ENCODE results near the gene PDGFC.

PDGFC gene

DNA sequence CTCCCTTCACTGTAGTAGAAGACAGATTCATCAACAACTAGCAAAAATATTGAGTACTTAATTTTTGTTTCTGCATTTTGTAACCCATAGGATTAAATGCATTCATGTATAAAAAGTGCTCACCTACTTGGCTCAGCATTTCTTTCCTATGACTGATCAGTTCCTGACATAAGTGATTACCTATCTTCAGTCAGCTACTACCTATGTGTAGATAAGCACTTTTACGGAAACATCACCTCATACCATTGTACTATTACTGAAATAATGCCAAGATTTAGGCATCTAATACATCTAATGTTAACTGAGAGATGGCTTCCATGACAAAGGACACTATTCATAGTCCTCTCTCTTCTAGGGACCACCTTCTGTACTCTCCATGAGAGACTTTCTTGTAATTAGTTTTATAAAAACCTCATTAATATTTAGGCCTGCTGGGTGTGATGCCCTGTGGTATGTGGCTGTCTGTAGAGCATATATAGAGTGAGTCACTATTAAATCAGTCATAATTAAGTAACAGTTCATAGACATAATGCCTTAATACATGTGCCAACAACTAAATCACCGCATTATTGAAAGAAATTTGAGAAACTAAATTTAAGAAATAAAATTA lies 147.0 kb downstream of the PDGFC start:
- DNase-seq = no peak

DNA sequence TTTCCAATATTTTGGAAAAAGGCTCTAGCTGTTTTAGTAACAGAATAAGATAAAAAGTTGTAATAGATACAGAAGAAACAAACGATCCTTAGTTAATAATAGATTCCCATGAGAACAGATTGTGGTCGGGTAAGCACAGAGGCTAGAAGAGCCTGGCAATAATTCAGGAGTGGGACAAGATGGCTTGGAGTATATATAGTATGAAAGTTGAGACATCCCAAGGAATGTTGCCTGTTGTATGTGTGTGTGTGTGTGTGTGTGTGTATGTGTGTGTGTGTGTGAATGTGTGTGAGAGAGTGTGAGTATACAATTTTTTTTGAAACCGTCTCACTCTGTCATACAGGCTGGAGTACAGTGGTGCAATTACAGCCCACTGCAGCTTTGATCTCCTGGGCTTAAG lies 150.7 kb downstream of the PDGFC start:
- no peak for DNase-seq

DNA sequence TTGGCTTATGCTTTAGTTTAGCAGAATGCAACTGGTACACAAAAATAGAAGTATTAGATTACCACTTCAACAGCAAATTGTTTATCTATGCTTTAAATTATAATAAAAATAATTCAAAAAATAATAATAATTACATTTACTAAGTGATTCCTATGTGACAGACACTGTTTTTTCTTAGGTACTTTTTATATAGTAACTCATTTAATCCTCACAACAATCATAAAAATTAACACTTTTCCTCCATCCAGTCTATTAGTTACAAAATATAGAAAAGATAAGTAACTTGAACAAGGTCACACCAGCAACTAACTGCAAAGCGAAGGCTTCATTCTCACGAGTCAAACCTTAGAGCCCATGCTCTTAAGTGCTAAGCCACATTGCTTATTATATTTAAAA lies 155.2 kb downstream of the PDGFC start:
- no peak for DNase-seq

DNA sequence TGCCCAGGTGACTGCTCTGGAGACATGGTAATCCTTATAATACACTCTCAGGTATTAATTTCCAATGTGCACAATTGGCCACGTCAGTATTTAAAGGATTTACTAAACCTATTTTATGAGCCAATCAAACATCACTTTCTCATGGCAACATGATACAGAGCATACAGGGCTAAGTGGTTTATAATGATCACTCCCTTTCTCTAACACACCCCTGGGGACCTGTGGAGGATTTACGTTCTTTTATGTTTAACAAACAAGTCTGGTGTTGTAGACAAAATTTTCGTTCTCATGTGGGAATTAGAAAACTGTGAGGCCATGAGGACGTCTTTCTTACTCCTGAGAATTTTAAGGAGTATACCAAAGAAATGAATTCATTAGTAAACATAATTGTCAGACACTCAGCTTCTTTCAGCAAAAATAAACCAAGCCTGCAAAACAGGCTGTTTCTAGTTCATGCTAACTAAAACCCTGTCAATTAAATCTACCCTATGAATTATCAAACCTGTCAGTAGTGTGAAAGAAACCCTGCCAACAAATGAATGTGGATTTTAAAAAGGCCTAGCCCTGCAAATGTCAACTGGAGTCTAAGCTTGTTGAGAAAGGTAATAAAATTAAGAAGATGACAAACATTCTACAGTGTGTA lies 155.8 kb downstream of the PDGFC start:
- no peak for DNase-seq

DNA sequence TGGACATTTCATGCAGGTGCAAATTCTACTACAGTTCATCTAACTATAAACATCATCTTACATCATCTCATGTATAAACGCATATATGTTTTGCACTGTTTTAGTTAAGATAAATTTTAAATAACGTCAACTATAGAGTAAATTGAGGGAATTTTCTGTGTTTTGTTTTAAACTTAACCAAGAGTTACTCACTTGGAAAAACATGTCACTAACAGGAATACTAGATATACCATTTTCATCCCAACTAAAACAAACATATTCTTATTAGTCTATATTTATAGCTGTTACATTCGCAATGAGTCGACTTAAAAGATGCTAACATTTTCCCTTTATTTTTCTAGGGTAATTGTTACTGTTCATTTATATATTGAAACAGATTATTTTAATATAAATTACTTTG lies 159.6 kb downstream of the PDGFC start:
- no peak for DNase-seq

DNA sequence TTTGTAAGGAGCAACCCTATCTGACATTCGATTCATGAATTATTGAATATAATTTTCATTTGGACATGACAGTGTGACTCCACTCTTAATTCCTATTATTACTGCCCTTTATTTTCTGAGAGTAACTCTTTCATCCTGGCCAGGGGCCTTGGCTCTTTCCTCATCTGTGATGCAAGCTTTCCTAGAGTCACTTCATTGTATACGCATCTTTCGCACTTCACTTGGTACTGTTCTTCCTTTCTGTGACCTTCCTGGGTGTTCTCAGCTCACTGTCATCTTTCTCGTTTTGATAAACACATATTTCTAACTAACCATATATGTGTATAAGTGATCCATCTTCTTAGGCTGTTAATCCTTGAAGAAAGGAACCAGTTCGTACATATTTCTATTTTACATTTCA lies 160.3 kb downstream of the PDGFC start:
- DNase-seq = no peak

DNA sequence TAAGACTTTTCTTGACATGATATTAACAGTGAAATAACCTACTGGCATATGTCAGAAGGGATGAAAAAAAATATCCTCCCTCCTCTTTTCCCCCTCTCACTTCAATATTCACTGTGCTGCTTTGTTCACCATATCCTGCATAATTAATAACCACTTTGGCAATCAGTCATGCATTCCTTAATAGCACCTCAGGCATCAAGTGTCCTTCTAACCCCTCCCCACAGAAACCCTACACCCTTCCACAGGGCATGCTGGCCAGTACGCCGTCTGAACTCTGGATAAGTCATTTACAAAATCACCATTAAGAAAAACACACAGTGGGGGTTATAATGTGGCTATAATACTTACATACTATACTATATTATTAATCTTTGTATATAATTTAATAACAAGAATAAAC lies 165.9 kb downstream of the PDGFC start:
- no peak for DNase-seq

DNA sequence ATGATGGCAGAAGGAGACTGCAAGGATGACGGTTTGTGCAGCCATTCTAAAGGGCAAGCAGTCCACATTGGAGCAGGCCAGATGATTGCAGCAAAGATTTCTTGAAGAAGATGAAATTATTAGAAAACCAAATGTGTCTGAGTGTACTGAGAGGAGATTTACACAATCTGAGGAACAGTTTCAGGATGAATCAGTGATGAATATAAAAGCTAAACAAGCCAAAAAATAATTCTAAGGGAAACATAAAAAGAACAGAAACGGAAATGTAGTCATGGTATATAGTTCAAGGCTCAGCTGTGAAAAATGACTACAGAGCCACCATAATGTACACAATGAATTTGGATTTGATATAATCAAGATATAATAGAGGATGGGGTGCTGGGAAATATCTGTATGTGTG lies 168.5 kb downstream of the PDGFC start:
- no peak for DNase-seq

DNA sequence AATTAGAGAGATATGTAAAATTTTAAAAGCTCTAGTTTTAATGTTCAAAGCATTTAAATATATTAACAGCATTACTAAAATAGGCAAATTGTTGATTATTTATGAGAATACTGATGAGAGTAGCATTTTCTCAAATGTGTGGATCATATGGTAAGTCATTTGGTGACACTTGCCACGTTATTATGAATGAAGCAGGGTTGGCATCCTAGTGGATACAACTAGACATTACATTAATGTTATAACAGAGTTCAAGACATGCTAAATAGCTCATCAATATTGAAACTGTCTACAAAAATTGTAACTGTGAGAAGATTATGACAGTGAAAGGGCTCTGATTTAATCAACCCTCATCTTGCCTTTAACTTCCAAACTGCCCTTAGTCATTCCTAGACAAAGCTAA lies 171.1 kb downstream of the PDGFC start:
- no peak for DNase-seq

DNA sequence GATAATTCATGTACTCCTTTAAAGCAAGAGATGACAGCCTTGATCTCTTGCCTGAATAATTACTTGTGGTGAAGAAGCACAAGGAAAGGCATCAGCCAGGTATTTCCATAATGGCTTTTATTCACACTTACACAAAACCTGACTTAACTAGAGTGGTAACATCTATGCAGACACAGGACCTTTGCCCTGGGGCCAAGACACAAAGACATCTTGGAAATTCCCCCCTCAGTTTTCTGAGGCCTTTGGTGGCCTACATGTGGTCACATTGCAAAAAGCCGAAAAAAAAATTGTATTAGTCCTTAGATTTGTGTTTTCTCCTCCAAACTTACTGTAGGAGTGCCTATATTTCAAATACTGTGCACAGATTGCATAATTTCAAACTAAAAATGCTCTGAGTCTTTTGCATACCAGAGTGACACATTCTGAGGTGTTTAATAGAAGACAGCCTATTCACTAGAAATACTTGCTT lies 172.4 kb downstream of the PDGFC start:
- no peak for DNase-seq

DNA sequence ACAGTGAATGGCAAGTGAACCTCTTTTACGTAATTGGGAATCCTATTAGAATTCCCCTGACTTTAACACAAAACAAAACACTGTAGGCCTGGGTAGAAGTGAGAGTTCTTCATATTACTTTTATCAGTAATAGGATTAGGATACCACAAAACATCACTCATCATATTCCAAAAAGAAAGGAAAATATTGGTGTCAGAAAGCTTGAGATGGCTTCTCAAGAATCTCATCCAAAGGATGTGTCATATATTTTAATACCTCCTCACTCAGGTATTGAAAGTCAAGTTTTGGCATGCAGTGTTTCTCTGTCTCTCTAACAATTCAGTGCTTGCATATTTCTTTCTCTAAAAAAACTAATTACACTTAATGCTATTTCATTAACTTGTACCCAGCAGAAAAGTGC lies 173.2 kb downstream of the PDGFC start:
- DNase-seq = no peak

DNA sequence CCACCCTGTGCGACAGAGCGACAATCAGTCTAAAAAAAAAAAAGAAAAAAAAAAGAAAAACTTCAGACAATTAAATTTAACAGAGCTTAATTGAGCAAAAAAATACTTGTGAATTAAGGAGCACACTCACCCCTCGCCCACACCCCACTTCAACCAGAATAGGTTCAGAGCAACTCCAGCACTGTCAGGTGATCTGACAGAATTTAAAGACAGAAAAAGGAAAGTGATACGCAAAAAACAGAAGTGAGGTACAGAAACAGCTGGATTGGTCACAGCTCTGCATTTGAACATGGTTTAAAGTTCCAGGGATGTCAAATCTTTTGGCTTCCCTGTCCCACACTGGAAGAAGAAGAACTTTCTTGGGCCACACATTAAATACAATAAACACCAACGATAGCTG lies 174.4 kb downstream of the PDGFC start:
- no peak for DNase-seq

DNA sequence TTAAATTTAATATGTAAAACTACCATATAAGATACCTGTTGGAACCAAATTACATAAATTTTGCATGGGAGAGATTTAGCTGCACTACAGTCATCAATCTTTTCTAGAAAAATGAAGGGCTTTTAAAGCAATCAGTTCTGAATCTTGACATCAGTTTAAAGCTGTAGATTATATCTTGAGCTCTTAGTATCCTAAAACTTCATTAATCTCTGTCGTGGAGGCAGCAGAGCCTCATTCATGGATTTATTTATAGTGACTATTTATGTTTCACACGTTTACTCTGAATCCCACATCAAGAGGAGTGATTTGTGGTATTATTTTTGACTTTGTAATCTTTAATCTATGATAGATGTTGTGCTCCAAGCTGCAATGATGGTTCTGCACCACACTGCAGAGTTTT lies 175.9 kb downstream of the PDGFC start:
- DNase-seq = no peak

DNA sequence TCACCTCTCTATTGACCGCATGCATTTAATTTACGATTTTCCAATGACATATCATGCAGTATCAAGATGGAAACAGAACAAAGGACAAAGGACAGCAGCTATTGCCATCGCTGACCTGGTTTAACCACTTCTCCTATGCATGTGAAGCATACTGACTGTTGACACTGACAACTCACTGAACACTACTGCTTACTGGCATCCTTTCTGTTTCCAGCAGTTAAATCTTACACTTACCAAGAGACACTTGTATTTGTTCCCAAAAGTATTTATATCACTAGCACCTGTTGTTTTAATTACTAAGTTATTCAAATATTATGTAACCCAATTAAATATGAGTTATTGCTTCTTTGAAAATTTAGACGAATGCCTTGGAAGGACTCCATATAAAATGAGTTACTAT lies 176.7 kb downstream of the PDGFC start:
- DNase-seq = no peak

DNA sequence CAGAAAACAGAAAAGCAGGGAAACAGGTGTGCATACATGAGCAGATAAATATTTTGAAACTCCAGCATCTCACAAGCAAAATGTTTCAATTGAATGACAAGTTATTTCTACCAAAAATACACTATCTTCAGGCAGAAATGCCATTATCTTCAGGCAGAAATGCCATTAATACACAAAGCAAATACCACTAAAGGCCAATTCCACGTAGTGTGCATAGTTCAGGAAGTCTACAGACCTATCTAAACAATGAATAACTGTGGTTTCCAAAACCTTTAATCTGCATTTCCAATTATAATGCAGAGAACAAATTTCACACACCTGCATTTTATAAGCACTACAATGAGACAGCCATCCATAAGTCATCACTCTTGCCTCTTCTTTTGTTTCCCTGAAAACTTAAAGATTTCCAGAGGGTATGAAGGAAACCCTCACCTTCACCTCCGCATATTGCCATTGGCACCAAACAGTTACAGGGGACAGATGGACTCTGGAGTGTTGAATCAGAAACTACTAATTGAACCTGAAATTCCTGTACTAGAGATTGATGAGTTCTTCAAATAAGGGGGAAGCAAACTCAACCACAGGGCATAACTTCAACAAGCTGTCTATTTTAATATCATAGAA lies 179.0 kb downstream of the PDGFC start:
- DNase-seq = no peak

DNA sequence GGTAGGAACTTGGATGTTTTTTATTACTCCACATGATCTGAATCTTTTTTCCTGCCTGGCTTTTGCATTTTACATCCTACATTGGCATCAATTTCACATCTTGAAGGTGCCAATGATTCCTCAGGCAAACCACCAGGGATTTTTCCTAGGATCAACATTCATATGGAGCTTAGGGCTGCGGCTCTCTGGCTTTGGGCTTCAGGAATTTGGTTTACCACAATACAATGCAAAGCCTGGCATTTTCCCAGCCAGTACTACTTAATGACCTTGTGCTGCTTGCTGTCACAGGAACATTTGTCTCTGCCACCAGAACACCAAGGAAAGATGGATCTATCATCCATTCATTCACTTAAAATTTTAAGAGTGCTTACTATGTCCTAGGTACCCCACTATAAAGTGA lies 180.7 kb downstream of the PDGFC start:
- no peak for DNase-seq

DNA sequence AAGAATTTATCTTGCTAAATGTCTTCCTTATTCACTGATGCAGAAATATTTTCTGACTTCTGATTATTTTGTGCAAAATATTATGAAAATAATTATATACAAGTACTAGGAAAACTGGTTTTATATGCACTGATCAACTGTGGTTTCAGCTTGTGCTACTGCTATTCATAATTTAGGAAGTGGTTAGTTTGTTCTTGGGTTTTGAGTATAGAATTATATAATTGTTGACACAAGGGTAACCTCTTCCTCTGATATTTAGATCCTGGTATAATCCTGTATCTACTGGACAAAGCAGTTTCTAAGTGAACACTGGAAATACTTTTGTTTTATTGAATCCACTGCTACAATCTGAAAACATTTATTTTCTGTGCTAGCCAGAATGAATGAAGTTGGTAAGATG lies 182.8 kb downstream of the PDGFC start:
- no peak for DNase-seq

DNA sequence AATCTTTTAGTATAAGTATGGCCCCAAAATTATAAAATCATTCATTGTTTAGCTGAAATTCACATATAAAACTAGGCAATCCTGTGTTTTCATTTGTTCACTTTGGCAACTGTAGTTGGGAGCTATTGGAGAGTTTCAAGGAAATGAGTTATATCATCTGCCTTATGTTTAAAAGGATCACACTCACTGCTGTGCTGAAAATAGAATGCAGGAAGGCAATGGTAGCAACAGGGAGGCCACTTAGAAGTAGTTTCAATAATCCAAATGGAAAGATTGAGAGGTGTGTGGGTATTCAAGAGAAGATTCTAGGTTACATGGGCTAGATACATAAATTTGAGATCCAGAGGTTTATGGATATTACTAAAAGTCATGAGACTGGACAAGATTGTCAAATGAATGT lies 184.9 kb downstream of the PDGFC start:
- no peak for DNase-seq

DNA sequence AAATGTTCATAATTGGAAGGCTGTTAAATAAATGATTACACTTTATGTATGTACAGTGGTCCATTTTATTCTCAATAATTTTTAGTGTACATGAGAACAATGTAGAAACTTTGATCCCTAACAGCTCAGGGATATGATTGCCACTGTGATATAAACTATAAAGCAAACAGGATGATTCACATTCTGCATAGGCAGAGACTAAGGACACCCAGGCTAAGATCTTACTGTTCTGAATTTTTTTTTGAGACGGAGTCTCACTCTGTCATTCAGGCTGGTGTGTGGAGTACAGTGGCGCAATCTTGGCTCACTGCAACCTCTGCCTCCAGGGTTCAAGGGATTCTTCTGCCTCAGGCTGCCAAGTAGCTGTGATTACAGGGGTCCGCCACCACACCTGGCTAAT lies 186.6 kb downstream of the PDGFC start:
- no peak for DNase-seq

DNA sequence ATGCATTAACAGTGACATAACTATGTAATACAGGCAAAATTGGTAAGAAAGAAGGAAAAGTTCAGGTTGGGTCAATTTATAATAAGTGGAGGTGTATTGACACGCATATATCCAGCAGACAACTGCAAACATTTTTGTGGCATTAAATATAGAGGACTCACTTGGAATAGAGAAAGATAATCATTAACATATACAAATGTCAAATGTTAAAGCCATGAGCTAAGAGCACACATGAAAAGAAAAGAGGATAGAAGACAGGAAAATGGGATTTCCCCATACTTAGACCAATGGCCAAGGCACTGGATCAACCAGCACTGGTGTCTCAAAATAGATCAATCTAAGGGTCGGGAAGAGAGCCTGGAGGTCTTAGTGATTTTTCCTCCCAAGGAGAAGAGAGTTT lies 187.6 kb downstream of the PDGFC start:
- DNase-seq = no peak

DNA sequence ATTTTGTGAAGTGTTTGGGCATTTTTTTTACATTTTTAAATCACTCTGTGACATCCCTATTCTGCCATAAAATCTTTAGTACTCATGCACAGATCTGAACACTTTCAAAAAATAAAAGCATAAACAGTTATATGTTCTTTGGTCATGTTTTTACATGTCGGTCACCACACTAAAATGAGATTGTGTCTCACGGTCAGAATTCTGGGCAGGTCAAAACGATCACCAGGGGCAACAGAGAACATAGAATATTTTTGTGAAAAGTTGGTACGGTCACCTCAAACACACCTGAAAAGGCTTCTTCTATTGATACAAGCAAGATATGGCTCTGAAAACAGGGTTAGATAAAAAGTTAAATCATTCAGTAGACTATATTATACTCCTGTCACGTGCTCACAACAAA lies 189.1 kb downstream of the PDGFC start:
- DNase-seq = no peak

DNA sequence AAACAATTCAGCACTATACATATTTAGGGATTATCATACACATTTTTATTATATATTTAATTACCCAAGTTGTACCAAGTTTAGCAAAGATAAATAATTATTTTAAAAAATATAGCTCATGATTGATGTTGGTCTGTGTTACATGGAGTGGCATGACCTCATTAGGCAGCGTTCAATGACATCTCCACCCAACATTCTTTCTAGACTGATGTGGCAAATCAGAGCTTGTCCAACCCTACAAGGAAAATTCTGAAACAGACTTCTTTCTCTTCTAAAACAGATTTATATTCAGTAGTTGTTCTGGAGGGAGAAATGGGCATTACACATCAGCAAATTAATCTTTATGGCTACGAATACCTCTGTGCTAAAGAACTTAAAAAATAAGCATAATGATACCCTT lies 189.7 kb downstream of the PDGFC start:
- no peak for DNase-seq

DNA sequence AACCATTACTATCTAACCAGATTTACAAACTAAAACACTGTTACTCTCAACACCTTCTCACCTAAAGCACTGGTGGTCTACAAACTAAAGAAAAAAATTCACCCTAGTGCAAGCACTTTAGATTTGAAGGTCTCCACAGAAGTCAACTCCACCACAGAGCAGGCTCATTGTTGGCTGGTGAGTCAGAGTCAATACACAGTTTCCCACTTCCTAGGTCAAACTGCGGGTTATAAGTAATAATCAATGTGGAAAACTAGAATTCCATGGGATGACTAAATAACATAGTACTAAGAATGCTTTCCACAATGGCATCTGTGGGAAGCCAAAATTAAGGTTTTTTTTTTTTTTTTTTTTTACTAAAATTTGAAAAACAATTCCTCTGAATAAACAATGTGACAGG lies 191.8 kb downstream of the PDGFC start:
- DNase-seq = no peak

DNA sequence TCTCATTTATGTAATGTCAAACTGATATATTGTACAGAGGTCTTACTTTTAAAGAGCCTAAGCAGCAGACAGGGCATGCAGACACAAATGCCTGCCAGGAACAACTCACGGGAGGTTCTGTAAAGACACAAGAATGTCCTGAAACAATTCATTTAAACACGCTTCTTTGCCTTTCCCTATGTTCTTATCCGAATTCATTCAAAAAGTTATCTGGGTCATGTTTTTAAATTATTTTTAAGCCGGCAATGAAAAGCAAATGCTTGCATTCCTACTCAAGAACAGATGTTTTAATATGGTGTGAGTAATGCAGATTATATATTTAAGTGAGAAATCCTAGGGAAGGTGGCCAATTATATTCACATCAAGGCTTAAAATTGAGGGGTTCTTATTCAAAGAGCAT lies 192.6 kb downstream of the PDGFC start:
- DNase-seq = no peak

DNA sequence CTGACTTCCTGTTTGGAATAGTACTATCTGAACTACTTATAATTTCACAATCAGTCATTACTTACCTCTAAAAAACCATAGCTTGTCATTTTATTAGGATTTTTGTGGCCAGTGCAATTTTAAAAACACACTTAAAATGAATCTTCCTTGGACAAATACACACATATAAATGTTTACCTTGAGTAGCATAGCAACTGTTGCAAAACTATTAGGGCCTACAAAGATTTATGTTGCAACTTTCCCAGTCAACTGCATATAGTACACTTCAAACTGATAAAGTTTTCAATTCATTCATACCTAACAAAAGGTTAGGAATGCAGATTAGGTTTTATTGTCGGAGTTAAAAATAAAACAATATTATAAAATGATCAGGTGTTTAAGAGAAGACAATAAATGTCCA lies 193.0 kb downstream of the PDGFC start:
- DNase-seq = no peak
